Stimulated activated CD8-positive, alpha-beta memory T cell treated with anti-CD3 and anti-CD28 coated beads, Interleukin-15, amount 100 ng/mL, for 24 hours (primary cell): ENCODE data around the gene PIEZO1.

Source experiments
- DNase-seq: peaks from one replicate; pipeline ENCODE4 v3.0.0-alpha.2; 2020; ENCODE audit warnings: low read depth

PIEZO1 gene

GRCh38 chr16:88691924-88692560 is 93.0 kb downstream of the PIEZO1 start:
- no peak for DNase-seq

- no peak for DNase-seq
These were observed 93.7 kb downstream of the PIEZO1 start for GRCh38 chr16:88691129-88691813.

DNA sequence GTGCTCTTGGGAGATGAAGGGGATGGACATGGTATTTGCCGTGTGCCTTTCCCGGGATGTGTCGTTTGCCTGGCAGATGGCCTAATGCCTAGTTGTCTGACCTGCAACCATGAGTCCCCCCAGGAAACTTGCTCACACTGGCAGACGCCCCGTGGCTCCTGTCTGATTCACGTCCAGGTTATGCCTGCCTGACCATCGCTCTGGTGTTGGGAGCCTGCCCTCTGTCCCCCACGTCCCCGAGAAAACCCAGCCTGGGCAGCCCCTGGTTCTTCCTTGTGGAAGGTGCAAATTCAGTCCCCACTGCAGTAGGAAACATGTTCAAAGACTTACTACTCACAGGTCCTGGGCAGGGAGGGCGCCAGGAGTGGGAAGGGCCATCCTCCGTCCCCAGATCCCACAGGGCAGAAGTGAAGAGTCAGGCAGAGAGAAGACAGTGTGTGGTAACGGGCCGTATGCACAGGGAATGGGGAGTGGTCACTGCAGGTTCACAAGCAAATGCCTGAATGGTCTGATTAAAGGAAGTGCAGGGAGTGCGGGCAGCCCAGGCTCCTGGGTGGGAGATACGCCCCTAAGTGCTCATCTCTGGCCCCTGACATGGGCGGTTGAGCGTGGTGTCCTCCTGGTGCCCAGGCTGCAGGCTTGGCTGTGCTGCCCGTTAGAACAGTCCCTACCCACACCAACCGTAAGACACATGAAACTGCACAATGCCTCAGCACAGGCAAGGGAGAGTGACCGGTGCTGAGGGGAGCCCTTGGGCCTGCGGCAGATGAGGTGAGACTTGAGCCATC is 94.5 kb downstream of the PIEZO1 start:
- DNase-seq: no peak

DNA sequence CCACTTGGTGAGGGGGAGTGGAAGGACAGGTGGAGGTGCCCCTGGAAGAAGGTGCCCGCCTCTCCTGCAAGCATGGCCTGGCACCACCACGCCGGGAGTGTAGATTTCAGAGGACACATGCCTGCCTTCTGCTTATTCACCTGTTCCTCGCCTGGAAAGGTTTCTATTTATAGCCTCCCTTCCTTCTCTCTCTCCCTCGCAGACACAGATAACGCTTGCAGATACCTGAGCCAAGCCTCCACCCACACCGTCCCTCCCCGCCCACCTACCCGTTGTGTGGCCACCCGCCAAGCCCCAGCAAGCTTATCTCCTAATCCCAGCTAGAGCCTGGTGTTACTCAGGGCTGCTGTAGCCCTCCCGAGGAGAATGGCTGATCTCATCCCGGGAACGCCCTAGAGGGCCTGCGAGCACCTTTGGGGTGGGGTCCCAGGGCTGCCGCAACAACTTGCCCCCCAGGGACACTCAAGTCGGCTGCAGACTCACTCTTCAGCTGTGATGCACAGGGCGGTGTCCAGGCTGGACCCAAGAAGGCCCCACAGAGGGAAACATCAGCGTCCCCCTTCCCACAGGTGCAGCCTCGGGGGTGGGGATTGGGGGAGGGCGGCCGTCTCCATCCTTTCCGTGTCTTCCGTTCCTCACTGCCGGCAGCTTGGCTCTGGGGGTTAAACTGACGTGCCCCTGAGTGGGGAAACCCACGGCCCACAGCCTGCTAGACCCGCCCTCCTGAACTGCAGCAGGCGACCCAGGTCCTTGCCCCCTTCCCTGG is 96.8 kb downstream of the PIEZO1 start:
- no peak for DNase-seq

GRCh38 chr16:88687676-88688012 is 97.4 kb downstream of the PIEZO1 start:
- DNase-seq: no peak

GRCh38 chr16:88687254-88687576 is 97.8 kb downstream of the PIEZO1 start:
- DNase-seq: no peak

GRCh38 chr16:88686439-88687253 is 98.4 kb downstream of the PIEZO1 start, which contains the start of gene SNAI3:
Gene SNAI3 (minus strand): TSS chr16:88686507. CDS start chr16:88686406, 101 bp downstream.
- DNase-seq: peak; percentile 71

DNA sequence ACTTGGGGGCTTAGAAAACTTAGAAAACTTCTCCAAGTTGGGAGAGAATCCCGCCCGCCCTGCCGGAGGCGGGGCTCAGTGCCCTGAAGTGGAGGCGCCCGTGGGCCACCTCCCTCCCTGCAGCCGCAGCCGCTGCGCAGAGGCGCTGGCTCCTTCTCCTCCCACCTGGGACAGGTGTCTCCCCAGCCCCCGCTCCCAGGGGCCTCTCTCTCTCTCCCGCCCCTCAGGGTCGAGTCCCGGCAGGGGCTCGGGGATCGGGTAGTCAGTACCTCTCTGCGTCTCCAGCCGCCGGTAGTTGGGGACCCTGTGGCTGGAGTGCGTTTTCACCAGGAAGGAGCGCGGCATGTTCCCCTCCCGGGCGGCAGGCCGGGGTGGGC is 99.0 kb downstream of the PIEZO1 start:
- DNase-seq: no peak

- no peak for DNase-seq
These were observed 99.6 kb downstream of the PIEZO1 start for GRCh38 chr16:88685156-88686061.

DNA sequence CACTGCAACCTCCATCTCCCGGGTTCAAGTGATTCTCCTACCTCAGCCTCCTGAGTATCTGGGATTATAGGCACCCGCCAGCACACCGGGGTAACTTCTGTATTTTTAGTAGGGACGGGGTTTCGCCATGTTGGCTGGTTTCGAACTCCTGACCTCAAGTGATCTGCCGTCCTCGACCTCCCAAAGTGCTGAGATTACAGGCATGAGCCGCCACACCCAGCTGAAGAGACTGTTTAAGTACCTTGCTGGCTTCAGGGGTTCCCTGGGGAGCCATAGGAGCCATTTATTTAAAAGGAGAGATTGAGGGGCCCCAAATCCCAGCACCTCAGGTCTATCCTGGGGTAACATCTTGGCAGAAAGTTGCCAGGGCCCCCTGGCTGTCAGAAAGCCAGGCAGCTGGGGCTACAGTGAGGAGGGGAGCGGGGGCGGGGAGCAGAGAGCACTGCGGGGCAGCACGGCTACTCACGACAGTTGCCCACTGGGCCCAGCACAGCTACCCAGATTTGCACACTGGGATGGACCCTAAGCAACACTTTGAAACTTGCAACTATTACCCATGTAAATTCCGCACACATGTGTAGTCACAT is 100.4 kb downstream of the PIEZO1 start:
- DNase-seq: no peak

GRCh38 chr16:88681709-88682451 is 103.1 kb downstream of the PIEZO1 start:
- DNase-seq: no peak

GRCh38 chr16:88681084-88681680 is 103.8 kb downstream of the PIEZO1 start:
- no peak for DNase-seq

- DNase-seq: no peak
These were observed 104.4 kb downstream of the PIEZO1 start for GRCh38 chr16:88680554-88681083.

- no peak for DNase-seq
These were observed 106.6 kb downstream of the PIEZO1 start for GRCh38 chr16:88678224-88678979.

DNA sequence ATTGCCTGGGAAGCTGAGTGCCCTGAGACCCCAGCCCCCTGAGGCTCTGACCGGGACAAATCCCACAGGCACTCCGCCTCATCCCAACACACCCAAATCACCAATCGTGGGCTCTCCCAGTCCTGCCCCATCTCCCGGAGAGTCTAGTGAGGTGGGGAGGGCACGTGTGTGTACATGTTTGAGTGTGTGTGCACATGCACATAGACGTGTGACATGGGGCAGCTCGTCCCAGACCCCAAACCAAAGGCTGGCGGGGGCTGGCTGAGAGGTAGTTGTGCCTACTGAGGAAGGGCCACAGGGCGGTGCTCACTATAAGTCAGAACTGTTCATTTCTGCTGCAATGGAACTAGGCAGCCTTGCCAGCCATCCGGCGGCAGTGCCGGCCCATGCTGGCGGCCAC is 107.3 kb downstream of the PIEZO1 start:
- no peak for DNase-seq

GRCh38 chr16:88676502-88677242 is 108.3 kb downstream of the PIEZO1 start:
- DNase-seq: no peak

DNA sequence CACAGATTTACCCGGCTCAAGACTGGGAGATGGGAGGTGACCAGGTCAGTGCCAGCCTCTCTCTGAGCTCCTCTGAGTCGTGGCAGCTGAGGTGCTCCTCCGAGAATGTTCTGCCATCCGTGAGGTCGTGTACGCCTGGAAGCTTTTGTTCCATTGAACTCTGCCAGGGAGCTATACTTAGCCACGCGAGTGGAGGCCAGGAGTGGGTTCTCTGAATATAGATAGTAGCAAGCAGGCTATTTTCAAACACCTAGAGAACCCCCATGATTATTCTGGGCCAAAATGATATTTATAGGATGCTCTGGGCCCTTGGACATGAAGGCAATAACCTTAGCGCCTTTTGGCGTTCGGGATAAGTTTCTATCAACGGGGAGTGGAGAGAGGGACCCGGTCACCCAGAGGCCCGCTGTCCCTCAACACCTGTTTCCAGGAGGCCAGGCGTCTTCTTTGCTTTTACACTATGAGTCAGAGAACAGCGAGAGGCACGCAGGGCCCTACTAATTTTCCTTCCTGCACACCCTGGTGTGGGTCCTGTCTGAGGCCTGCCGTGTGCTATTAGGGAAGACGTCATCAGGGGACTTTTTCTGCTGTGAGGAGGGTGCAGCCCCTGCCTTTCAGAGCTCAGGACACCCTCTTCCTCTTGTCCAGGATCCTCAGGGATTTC is 111.2 kb downstream of the PIEZO1 start:
- DNase-seq: no peak
